SK-N-SH (cell line): ENCODE results near the gene ENTPD2. TPM values are rescaled to one million over a fixed set of nuclear protein-coding genes. Genes with fewer than 3 reads are reported as not detected.

Experiments
- CTCF ChIA-PET: fragments of 300-600, 350-600 bp; formaldehyde crosslinking; extraction: SDS; loops from one replicate; lab custom pipeline; 2021; lab: Yijun Ruan, JAX
- POLR2A ChIA-PET: fragments of 350-600 bp; sonication (Branson Sonifier 250); formaldehyde crosslinking; extraction: SDS; loops from one replicate; lab custom pipeline; 2020; ENCODE audit warnings: antibody characterized with exemption, inconsistent platforms; lab: Yijun Ruan, JAX
- DNase-seq: peaks from one replicate; pipeline ENCODE4 v3.0.0; 2012
- H2AFZ ChIP-seq: fragments of 200-600 bp; sonication (generic); 2 replicates; pipeline ENCODE4 v1.8.1; 2016; ENCODE audit warnings: antibody characterized with exemption, mild to moderate bottlenecking, low read depth
- H3F3A ChIP-seq: fragments of 200-600 bp; sonication (generic); replicated peaks from 2 replicates; pipeline ENCODE3; 2016; ENCODE audit warnings: antibody characterized with exemption, mild to moderate bottlenecking; ENCODE audit not compliant: insufficient read depth
- H3K27ac ChIP-seq, 2 experiments: fragments of 200-500 bp in 1 of 2; fragments of 200-600 bp in 1 of 2; sonication (Bioruptor generic) in 1 of 2; sonication (generic), shearing (Covaris generic) in 1 of 2; 2 replicates each; pipeline versions ENCODE4 v1.5.1 to v1.6.1; 2014 to 2016; ENCODE audit warnings: low read depth in 2 of 2, inconsistent platforms in 1 of 2, low read length in 1 of 2, mild to moderate bottlenecking in 1 of 2, mixed read lengths in 1 of 2
- H3K27me3 ChIP-seq: fragments of 200-600 bp; sonication (generic), shearing (Covaris generic); 2 replicates; pipeline ENCODE4 v1.6.1; 2016; ENCODE audit warnings: mixed run types; ENCODE audit not compliant: insufficient read depth
- H3K36me3 ChIP-seq, 2 experiments: fragments of 200-500 bp in 1 of 2; fragments of 200-600 bp in 1 of 2; sonication (Bioruptor generic) in 1 of 2; sonication (generic) in 1 of 2; replicated peaks in 1 of 2; 2 replicates each; pipeline versions ENCODE3 to v1.5.1; 2014 to 2016; ENCODE audit warnings: low read length in 1 of 2, mild to moderate bottlenecking in 1 of 2; ENCODE audit not compliant: insufficient read depth in 2 of 2, control insufficient read depth in 1 of 2
- H3K4me1 ChIP-seq, 2 experiments: fragments of 200-500 bp in 1 of 2; fragments of 200-600 bp in 1 of 2; sonication (Bioruptor generic) in 1 of 2; sonication (generic), shearing (Covaris generic) in 1 of 2; 2 replicates each; pipeline versions ENCODE4 v1.5.1 to v1.6.1; 2014 to 2016; ENCODE audit warnings: low read depth in 1 of 2, low read length in 1 of 2, mixed run types in 1 of 2; ENCODE audit not compliant: insufficient read depth in 2 of 2, control insufficient read depth in 1 of 2
- H3K4me2 ChIP-seq: fragments of 200-600 bp; sonication (generic), shearing (Covaris generic); 2 replicates; pipeline ENCODE4 v1.6.1; 2017; ENCODE audit warnings: mixed run types
- H3K4me3 ChIP-seq, 2 experiments: fragments of 200-500 bp in 1 of 2; fragments of 200-600 bp in 1 of 2; sonication (Bioruptor generic) in 1 of 2; sonication (generic), shearing (Covaris generic) in 1 of 2; 2 replicates each; pipeline versions ENCODE4 v1.5.1 to v1.8.1; 2014 to 2016; ENCODE audit warnings: low read depth in 2 of 2, inconsistent platforms in 1 of 2, low read length in 1 of 2, mild to moderate bottlenecking in 1 of 2, mixed read lengths in 1 of 2, moderate library complexity in 1 of 2
- H3K79me2 ChIP-seq: fragments of 200-600 bp; sonication (generic); 2 replicates; pipeline ENCODE4 v1.8.1; 2017; ENCODE audit warnings: mild to moderate bottlenecking; ENCODE audit not compliant: insufficient read depth
- H3K9ac ChIP-seq: fragments of 200-600 bp; sonication (generic); 2 replicates; pipeline ENCODE4 v1.6.1; 2017; ENCODE audit warnings: mixed run types
- H3K9me2 ChIP-seq: fragments of 200-600 bp; sonication (generic); 2 replicates; pipeline ENCODE4 v1.6.1; 2017; ENCODE audit warnings: mixed run types
- H3K9me3 ChIP-seq: fragments of 200-600 bp; sonication (generic); 2 replicates; pipeline ENCODE4 v1.6.1; 2017; ENCODE audit warnings: mixed run types, mild to moderate bottlenecking, moderate library complexity
- H4K20me1 ChIP-seq: fragments of 200-600 bp; sonication (generic); 2 replicates; pipeline ENCODE4 v1.6.1; 2017; ENCODE audit warnings: mild to moderate bottlenecking, mixed run types; ENCODE audit not compliant: insufficient read depth
- CHD2 ChIP-seq: fragments of 150-350 bp; IDR thresholded peaks from 2 replicates; pipeline ENCODE4 v1.6.1; 2018; ENCODE audit warnings: low read length; ENCODE audit not compliant: partially characterized antibody
- ELF1 ChIP-seq: IDR thresholded peaks from 2 replicates; pipeline ENCODE4 v1.4.0; 2012
- EP300 ChIP-seq, 2 experiments: IDR thresholded peaks; 2 replicates each; pipeline versions ENCODE4 v1.4.0 to v1.6.1; 2012; ENCODE audit warnings: borderline replicate concordance in 1 of 2, low read depth in 1 of 2, low read length in 1 of 2
- FOSL2 ChIP-seq: IDR thresholded peaks from 2 replicates; pipeline ENCODE4 v1.4.0; 2012; ENCODE audit warnings: low read depth, mild to moderate bottlenecking, moderate library complexity, borderline replicate concordance
- FOXJ3 ChIP-seq: sonication (generic); formaldehyde crosslinking; IDR thresholded peaks from 2 replicates; pipeline ENCODE4 v1.5.1; 2020; ENCODE audit warnings: mild to moderate bottlenecking, missing genetic modification reagents
- JUND ChIP-seq: IDR thresholded peaks from 2 replicates; pipeline ENCODE4 v1.4.0; 2012
- MXI1 ChIP-seq: IDR thresholded peaks from 2 replicates; pipeline ENCODE4 v1.6.1; 2012; ENCODE audit warnings: mild to moderate bottlenecking, low read depth, low read length, improper control_type of control experiment
- NFIC ChIP-seq: IDR thresholded peaks from 2 replicates; pipeline ENCODE4 v1.4.0; 2012; ENCODE audit warnings: borderline replicate concordance
- NRF1 ChIP-seq: IDR thresholded peaks from 2 replicates; pipeline ENCODE4 v1.6.1; 2012; ENCODE audit warnings: low read depth, mild to moderate bottlenecking, low read length
- PBX3 ChIP-seq: IDR thresholded peaks from 2 replicates; pipeline ENCODE4; 2012
- POLR2AphosphoS5 ChIP-seq: IDR thresholded peaks from 2 replicates; pipeline ENCODE4 v1.6.1; 2012; ENCODE audit warnings: low read depth, low read length
- RAD21 ChIP-seq: IDR thresholded peaks from 2 replicates; pipeline ENCODE4 v1.6.1; 2012; ENCODE audit warnings: mild to moderate bottlenecking, low read length
- RCOR1 ChIP-seq: fragments of 150-350 bp; IDR thresholded peaks from 2 replicates; pipeline ENCODE4 v1.6.1; 2017; ENCODE audit warnings: antibody characterized with exemption, low read length
- SMC3 ChIP-seq: IDR thresholded peaks from 2 replicates; pipeline ENCODE4 v1.6.1; 2012; ENCODE audit warnings: low read depth, low read length, improper control_type of control experiment
- TCF12 ChIP-seq: IDR thresholded peaks from 2 replicates; pipeline ENCODE4 v1.4.0; 2012
- TEAD4 ChIP-seq: IDR thresholded peaks from 2 replicates; pipeline ENCODE4 v1.4.0; 2012; ENCODE audit warnings: mild to moderate bottlenecking, borderline replicate concordance; ENCODE audit not compliant: insufficient read depth
- WGBS: methylation state at CpG from one replicate; pipeline ENCODE4 v1.1.6; 2017; ENCODE audit warnings: low lambda C conversion rate; 5-methylcytosine and 5-hydroxymethylcytosine counted together
- polyA plus RNA-seq, 3 experiments: library from polyadenylated mRNA; depleted of rRNA; stranded (reverse); fragments of >200 nt; gene quantifications; 2 replicates each; pipeline ENCODE4 v1.2.3, GENCODE V29; 2012
- TF ChIP-seq, protein P1 (sequence below): IDR thresholded peaks from 2 replicates; pipeline ENCODE4 v1.4.0; 2012; ENCODE audit warnings: low read depth, borderline replicate concordance
- TF ChIP-seq, protein P2 (sequence below): fragments of 200-600 bp; sonication (generic); IDR thresholded peaks from 2 replicates; pipeline ENCODE4 v1.6.1; 2017; ENCODE audit warnings: antibody characterized with exemption, mild to moderate bottlenecking, moderate library complexity
- TF ChIP-seq, protein P3 (sequence below): IDR thresholded peaks from 2 replicates; pipeline ENCODE4 v1.4.0; 2012; ENCODE audit warnings: low read depth, borderline replicate concordance

Gene ENTPD2
- polyA plus RNA-seq, 1 of the 3 experiments (the other 2 are of a cell fraction), result not detected

DNA sequence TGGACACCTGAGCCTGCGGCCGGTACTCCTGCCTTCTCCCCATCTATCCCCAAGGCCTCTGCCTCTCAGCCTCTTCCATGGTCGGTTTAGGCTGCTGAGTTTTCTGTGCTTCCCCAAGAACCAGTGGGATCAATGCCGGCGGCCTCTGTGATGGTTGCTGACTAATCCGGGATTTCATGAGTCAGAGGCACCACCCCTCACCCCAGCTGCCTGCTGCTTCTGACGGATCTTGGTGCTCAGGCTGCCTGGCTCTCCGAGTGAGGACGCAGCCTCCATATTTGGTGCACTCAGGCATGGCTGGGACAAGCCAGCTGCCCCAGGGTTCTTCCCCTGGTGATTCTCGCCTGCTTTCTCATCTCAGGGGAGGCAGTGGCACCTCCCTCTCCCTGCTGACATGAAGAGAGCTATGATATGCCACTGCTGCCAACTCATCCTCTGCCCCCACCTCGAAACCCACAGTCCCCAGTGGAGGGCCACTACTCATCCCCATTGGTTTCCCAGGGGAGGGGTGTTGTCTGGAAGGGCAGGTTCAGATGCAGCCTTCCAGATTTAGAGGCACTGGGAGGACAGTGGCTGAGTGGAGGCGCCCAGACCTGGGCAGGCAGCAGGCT lies 29.6 kb upstream of the ENTPD2 start (continued):
- TF ChIP-seq NRF1, result no peak
- peak; percentile 55; the same call in 1 of the 2 replicates for TF ChIP-seq TCF12
- TF ChIP-seq, protein P1, sequence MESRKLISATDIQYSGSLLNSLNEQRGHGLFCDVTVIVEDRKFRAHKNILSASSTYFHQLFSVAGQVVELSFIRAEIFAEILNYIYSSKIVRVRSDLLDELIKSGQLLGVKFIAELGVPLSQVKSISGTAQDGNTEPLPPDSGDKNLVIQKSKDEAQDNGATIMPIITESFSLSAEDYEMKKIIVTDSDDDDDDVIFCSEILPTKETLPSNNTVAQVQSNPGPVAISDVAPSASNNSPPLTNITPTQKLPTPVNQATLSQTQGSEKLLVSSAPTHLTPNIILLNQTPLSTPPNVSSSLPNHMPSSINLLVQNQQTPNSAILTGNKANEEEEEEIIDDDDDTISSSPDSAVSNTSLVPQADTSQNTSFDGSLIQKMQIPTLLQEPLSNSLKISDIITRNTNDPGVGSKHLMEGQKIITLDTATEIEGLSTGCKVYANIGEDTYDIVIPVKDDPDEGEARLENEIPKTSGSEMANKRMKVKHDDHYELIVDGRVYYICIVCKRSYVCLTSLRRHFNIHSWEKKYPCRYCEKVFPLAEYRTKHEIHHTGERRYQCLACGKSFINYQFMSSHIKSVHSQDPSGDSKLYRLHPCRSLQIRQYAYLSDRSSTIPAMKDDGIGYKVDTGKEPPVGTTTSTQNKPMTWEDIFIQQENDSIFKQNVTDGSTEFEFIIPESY, result no peak
- TF ChIP-seq MXI1, result no peak
- no peak for TF ChIP-seq ELF1
- TF ChIP-seq EP300 (IDR thresholded peaks at IDR 0.05; ENCODE audit: borderline replicate concordance in 1 of 2, low read depth in 1 of 2, low read length in 1 of 2), result peak in 1 of 2 experiments; percentile 61; a peak in 1 of 4 replicates
- TF ChIP-seq SMC3, result no peak
- no peak for TF ChIP-seq TEAD4
- TF ChIP-seq CHD2, result no peak
- TF ChIP-seq NFIC, result peak; percentile 33; the same call in 1 of the 2 replicates

DNA sequence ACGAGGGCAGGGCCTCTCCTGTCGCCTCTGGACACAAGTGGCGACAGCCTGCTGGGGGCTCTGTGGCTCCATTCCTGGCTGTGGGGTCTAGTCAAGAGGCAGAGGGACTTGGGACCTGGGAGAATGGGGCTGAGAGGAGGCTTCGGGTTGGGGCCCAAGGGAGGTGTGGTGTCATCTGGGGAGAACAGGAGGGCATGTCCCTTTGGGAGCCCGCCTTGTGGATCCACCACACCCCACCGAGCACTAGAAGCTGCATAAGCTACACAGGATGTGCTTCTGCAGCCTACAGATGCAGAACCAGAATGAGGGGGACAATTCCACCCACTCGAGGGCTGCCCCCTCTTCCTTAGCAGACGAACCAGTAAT lies 29.0 kb upstream of the ENTPD2 start:
- no peak overlapping the region for H3K4me3 ChIP-seq
- POLR2A ChIA-PET, result interaction anchor here (0.9 kb wide), 1 partner anchor 158 kb away, joined by 3 read pairs; no protein-coding TSS in a partner anchor

More for the DNA sequence above, 29.0 kb upstream of the ENTPD2 start:
- Histone ChIP-seq H3K9ac (peak overlapping the region; percentile 49; the same call in 1 of the 2 replicates), H3K4me1 (peaks cover 14 to 17% of the 10 kb centered on the region in 2 experiments), H3K4me2 (peak overlapping the region; percentile 74), H2AFZ (no peak overlapping the region), H3K9me3 (no peaks in the 10 kb centered on the region), H3K9me2 (no peaks in the 10 kb centered on the region), H3K36me3 (peaks cover 3 to 8% of the 10 kb centered on the region in 2 experiments), H3F3A (peaks cover 18% of the 10 kb centered on the region), H3K27ac (peak overlapping the region; percentile 22 to 85; a peak in 3 of 4 replicates), H3K79me2 (0 out of 2 replicates have a peak, but pooled peaks cover 6% of the 10 kb centered on the region), H4K20me1 (no peaks in the 10 kb centered on the region), H3K27me3 (no peaks in the 10 kb centered on the region)
- 83% methylated on average over 4 of the region's 8 CpGs for WGBS
- DNase-seq, result no peak
- TF ChIP-seq POLR2AphosphoS5 (no peak), NFIC (no peak), RAD21 (no peak), EP300 (IDR thresholded peaks at IDR 0.05; ENCODE audit: borderline replicate concordance in 1 of 2, low read depth in 1 of 2, low read length in 1 of 2) (no peak), PBX3 (no peak), JUND (no peak), NRF1 (no peak), RCOR1 (no peak), FOXJ3 (no peak), ELF1 (no peak), FOSL2 (no peak)
- TF ChIP-seq, protein P2, sequence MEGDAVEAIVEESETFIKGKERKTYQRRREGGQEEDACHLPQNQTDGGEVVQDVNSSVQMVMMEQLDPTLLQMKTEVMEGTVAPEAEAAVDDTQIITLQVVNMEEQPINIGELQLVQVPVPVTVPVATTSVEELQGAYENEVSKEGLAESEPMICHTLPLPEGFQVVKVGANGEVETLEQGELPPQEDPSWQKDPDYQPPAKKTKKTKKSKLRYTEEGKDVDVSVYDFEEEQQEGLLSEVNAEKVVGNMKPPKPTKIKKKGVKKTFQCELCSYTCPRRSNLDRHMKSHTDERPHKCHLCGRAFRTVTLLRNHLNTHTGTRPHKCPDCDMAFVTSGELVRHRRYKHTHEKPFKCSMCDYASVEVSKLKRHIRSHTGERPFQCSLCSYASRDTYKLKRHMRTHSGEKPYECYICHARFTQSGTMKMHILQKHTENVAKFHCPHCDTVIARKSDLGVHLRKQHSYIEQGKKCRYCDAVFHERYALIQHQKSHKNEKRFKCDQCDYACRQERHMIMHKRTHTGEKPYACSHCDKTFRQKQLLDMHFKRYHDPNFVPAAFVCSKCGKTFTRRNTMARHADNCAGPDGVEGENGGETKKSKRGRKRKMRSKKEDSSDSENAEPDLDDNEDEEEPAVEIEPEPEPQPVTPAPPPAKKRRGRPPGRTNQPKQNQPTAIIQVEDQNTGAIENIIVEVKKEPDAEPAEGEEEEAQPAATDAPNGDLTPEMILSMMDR, result no peak
- TF ChIP-seq, protein P3, sequence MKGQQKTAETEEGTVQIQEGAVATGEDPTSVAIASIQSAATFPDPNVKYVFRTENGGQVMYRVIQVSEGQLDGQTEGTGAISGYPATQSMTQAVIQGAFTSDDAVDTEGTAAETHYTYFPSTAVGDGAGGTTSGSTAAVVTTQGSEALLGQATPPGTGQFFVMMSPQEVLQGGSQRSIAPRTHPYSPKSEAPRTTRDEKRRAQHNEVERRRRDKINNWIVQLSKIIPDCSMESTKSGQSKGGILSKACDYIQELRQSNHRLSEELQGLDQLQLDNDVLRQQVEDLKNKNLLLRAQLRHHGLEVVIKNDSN, result no peak
- TF ChIP-seq, protein P1, result no peak
- CTCF ChIA-PET, result interaction anchor here (1.2 to 2.4 kb wide), 2 partner anchors 15 to 48 kb away, joined by 4 to 11 read pairs; no protein-coding TSS in a partner anchor
